ENCODE measurements around the gene CEP152.

The CEP152 gene

DNA sequence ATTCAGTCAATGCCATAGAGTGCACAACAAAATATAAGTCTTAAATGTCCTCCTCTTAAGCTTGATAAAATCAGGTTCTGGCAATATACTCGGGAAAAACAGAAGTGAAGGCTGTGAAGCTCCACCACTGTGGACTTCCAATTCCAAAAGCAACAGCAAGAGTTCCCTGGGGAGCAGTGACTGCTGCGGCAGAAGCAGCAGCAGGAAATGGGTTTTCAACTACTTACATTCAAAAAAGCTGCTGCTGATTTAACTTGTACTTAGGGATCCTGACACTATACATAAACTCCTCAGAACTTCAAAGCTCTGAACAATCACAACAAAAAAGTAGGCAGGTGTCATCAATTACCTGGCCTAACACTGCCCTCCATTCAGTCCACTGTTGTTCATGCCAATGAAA is 4.7 kb downstream of the CEP152 start:
- CTCF ChIA-PET: interaction anchor here (1.0 to 1.2 kb wide), 5 partner anchors 10 to 448 kb away, joined by 3 to 5 read pairs (median 3); no protein-coding TSS in a partner anchor
- no peak overlapping the region for H3K27ac ChIP-seq (ENCODE audit: insufficient read depth in 1 of 2, low read depth in 1 of 2, low read length in 2 of 2, poor library complexity in 1 of 2, severe bottlenecking in 2 of 2)
- WGBS (ENCODE audit: insufficient coverage): 35% methylated on average over 2 of the region's 2 CpGs
- H3K4me3 ChIP-seq (ENCODE audit: control insufficient read depth in 1 of 7, extremely low read depth in 1 of 7, insufficient read depth in 4 of 7, low read depth in 2 of 7, low read length in 6 of 7): no peak overlapping the region
- peaks cover 6 to 18% (median 13%) of the 10 kb centered on the region in 4 experiments for H3K4me1 ChIP-seq (ENCODE audit: control extremely low read depth in 1 of 4, control insufficient read depth in 4 of 4, insufficient read depth in 4 of 4, low read length in 3 of 4)
- H3K27me3 ChIP-seq (replicated peaks in 2 of 5; ENCODE audit: control insufficient read depth in 4 of 5, insufficient read depth in 5 of 5, low read length in 4 of 5): no peaks in the 10 kb centered on the region
- POLR2A ChIA-PET: no interaction called here
- DNase-seq: no peak
- H3K9me3 ChIP-seq (ENCODE audit: control extremely low read depth in 1 of 5, control insufficient read depth in 4 of 5, insufficient read depth in 2 of 5, low read depth in 1 of 5, low read length in 4 of 5): no peaks in the 10 kb centered on the region
- peaks cover 0 to 18% (median 2%) of the 10 kb centered on the region in 4 experiments for H3K36me3 ChIP-seq (ENCODE audit: control insufficient read depth in 4 of 4, insufficient read depth in 4 of 4, low read length in 3 of 4)

- CTCF ChIA-PET: interaction anchor here (1.0 to 1.2 kb wide), 3 partner anchors 168 to 170 kb away, joined by 3 read pairs; no protein-coding TSS in a partner anchor
- H3K36me3 ChIP-seq (ENCODE audit: control insufficient read depth in 4 of 4, insufficient read depth in 4 of 4, low read length in 3 of 4): peaks cover 0 to 18% (median 2%) of the 10 kb centered on the region in 4 experiments
- no peak for DNase-seq
- no peaks in the 10 kb centered on the region for H3K27me3 ChIP-seq (replicated peaks in 2 of 5; ENCODE audit: control insufficient read depth in 4 of 5, insufficient read depth in 5 of 5, low read length in 4 of 5)
- no peaks in the 10 kb centered on the region for H3K9me3 ChIP-seq (ENCODE audit: control extremely low read depth in 1 of 5, control insufficient read depth in 4 of 5, insufficient read depth in 2 of 5, low read depth in 1 of 5, low read length in 4 of 5)
- no peak overlapping the region for H3K4me3 ChIP-seq (ENCODE audit: control insufficient read depth in 1 of 7, extremely low read depth in 1 of 7, insufficient read depth in 4 of 7, low read depth in 2 of 7, low read length in 6 of 7)
- POLR2A ChIA-PET: no interaction called here
- peaks cover 6 to 20% (median 16%) of the 10 kb centered on the region in 4 experiments for H3K4me1 ChIP-seq (ENCODE audit: control extremely low read depth in 1 of 4, control insufficient read depth in 4 of 4, insufficient read depth in 4 of 4, low read length in 3 of 4)
- no CpG with 5 or more reads among the region's 2 CpGs for WGBS (ENCODE audit: insufficient coverage)
- no peak overlapping the region for H3K27ac ChIP-seq (ENCODE audit: insufficient read depth in 1 of 2, low read depth in 1 of 2, low read length in 2 of 2, poor library complexity in 1 of 2, severe bottlenecking in 2 of 2)
Measured at GRCh38 chr15:48805591-48805990, 5.3 kb downstream of the CEP152 start.

GRCh38 chr15:48803877-48804276 is 7.0 kb downstream of the CEP152 start:
- no peak overlapping the region for H3K27ac ChIP-seq (ENCODE audit: insufficient read depth in 1 of 2, low read depth in 1 of 2, low read length in 2 of 2, poor library complexity in 1 of 2, severe bottlenecking in 2 of 2)
- 100% methylated on average over 1 of the region's 2 CpGs for WGBS (ENCODE audit: insufficient coverage)
- H3K4me3 ChIP-seq (ENCODE audit: control insufficient read depth in 1 of 7, extremely low read depth in 1 of 7, insufficient read depth in 4 of 7, low read depth in 2 of 7, low read length in 6 of 7): no peak overlapping the region
- ChIA-PET CTCF (no interaction called here), POLR2A (no interaction called here)
- peaks cover 0 to 18% (median 2%) of the 10 kb centered on the region in 4 experiments for H3K36me3 ChIP-seq (ENCODE audit: control insufficient read depth in 4 of 4, insufficient read depth in 4 of 4, low read length in 3 of 4)
- H3K9me3 ChIP-seq (ENCODE audit: control extremely low read depth in 1 of 5, control insufficient read depth in 4 of 5, insufficient read depth in 2 of 5, low read depth in 1 of 5, low read length in 4 of 5): no peaks in the 10 kb centered on the region
- no peak for DNase-seq
- peaks cover 0 to 10% (median 5%) of the 10 kb centered on the region in 4 experiments for H3K4me1 ChIP-seq (ENCODE audit: control extremely low read depth in 1 of 4, control insufficient read depth in 4 of 4, insufficient read depth in 4 of 4, low read length in 3 of 4)
- no peaks in the 10 kb centered on the region for H3K27me3 ChIP-seq (replicated peaks in 2 of 5; ENCODE audit: control insufficient read depth in 4 of 5, insufficient read depth in 5 of 5, low read length in 4 of 5)

DNA sequence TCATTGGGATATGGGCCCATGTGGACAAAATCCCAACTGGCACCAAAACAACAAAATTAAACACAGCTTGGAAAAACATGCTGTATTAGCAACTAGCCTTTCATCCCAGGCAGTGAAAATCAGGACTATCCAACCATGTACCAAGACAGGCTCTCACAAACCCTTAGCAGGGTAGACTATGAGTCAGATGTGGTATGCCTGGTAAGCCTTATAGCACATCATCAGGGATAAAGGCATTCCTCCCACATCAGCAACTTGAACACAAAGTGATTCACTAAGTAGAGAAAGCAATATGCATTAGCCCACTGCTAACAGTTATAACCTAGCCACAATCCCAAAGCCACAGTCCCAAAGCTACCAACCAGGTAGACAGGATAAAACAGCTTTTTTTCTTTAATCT is 8.0 kb downstream of the CEP152 start:
- CTCF ChIA-PET: interaction anchor here (0.7 to 2.7 kb wide), 3 partner anchors 11 to 39 kb away, joined by 4 to 12 read pairs (median 9); no protein-coding TSS in a partner anchor
- Histone ChIP-seq H3K27ac (ENCODE audit: insufficient read depth in 1 of 2, low read depth in 1 of 2, low read length in 2 of 2, poor library complexity in 1 of 2, severe bottlenecking in 2 of 2) (no peak overlapping the region), H3K4me3 (ENCODE audit: control insufficient read depth in 1 of 7, extremely low read depth in 1 of 7, insufficient read depth in 4 of 7, low read depth in 2 of 7, low read length in 6 of 7) (no peak overlapping the region), H3K4me1 (ENCODE audit: control extremely low read depth in 1 of 4, control insufficient read depth in 4 of 4, insufficient read depth in 4 of 4, low read length in 3 of 4) (peaks cover 0 to 10% (median 5%) of the 10 kb centered on the region in 4 experiments), H3K36me3 (ENCODE audit: control insufficient read depth in 4 of 4, insufficient read depth in 4 of 4, low read length in 3 of 4) (peaks cover 0 to 18% (median 2%) of the 10 kb centered on the region in 4 experiments), H3K27me3 (replicated peaks in 2 of 5; ENCODE audit: control insufficient read depth in 4 of 5, insufficient read depth in 5 of 5, low read length in 4 of 5) (no peaks in the 10 kb centered on the region), H3K9me3 (ENCODE audit: control extremely low read depth in 1 of 5, control insufficient read depth in 4 of 5, insufficient read depth in 2 of 5, low read depth in 1 of 5, low read length in 4 of 5) (no peaks in the 10 kb centered on the region)
- POLR2A ChIA-PET: no interaction called here
- DNase-seq: no peak

DNA sequence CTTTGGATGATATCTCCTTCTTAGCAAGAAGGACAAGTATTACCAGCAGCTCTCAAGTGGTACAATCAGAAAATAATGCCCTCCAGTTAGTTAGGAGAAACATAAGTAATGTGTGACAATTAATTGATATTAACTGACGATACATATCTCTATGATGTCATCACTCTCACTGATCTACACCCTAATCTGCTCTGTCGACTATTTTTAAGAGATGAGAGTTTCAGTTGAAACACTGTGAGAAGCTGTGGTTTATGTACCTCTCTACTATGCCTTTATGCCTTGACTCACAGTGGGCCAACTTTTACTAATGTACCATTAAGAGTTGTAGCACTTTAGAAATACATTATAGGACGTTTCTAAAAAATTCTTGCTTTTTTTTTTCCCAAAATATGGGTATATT is 8.6 kb downstream of the CEP152 start:
- Histone ChIP-seq H3K27me3 (replicated peaks in 2 of 5; ENCODE audit: control insufficient read depth in 4 of 5, insufficient read depth in 5 of 5, low read length in 4 of 5) (no peaks in the 10 kb centered on the region), H3K36me3 (ENCODE audit: control insufficient read depth in 4 of 4, insufficient read depth in 4 of 4, low read length in 3 of 4) (peaks cover 0 to 21% (median 2%) of the 10 kb centered on the region in 4 experiments), H3K4me1 (ENCODE audit: control extremely low read depth in 1 of 4, control insufficient read depth in 4 of 4, insufficient read depth in 4 of 4, low read length in 3 of 4) (peaks cover 4 to 16% (median 7%) of the 10 kb centered on the region in 4 experiments), H3K4me3 (ENCODE audit: control insufficient read depth in 1 of 7, extremely low read depth in 1 of 7, insufficient read depth in 4 of 7, low read depth in 2 of 7, low read length in 6 of 7) (no peak overlapping the region), H3K27ac (ENCODE audit: insufficient read depth in 1 of 2, low read depth in 1 of 2, low read length in 2 of 2, poor library complexity in 1 of 2, severe bottlenecking in 2 of 2) (no peak overlapping the region), H3K9me3 (ENCODE audit: control extremely low read depth in 1 of 5, control insufficient read depth in 4 of 5, insufficient read depth in 2 of 5, low read depth in 1 of 5, low read length in 4 of 5) (no peaks in the 10 kb centered on the region)
- no peak for DNase-seq
- ChIA-PET POLR2A (no interaction called here), CTCF (interaction anchor here (0.7 to 2.7 kb wide), 7 partner anchors 9 to 466 kb away, joined by 3 to 12 read pairs (median 4); partner anchors contain the start of gene CEP152)
- no CpG with 5 or more reads among the region's 3 CpGs for WGBS (ENCODE audit: insufficient coverage)

DNA sequence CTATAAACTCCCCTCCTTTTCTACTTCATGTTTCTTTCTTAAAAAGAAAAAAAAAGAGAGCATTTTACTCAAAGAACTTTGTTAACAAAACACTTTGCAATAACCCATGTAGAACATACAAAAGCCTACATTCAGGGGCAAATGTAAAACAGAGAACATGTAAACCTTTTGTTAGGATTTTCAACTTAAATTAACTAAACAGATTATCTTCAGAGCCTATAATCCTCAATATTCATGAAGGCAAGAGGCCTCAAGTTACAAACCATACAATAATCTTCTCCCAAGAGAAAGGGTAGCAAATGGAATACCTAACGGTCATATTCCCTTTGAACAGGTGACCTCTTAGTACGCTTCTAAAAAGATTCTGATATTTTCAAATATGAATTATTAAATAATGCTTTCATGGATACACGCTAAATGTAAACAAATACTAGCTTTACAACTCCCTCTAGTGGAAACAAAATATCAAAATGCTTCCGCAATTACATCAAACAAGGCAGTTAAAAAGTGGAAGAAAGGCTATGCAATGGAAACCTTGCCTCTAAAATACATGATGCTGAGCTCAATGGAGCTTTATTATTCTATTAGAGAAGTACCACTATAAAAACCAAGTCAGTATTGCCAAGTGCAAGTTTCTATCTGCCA is 9.9 kb downstream of the CEP152 start:
- Histone ChIP-seq H3K36me3 (ENCODE audit: control insufficient read depth in 4 of 4, insufficient read depth in 4 of 4, low read length in 3 of 4) (peaks cover 0 to 29% (median 4%) of the 10 kb centered on the region in 4 experiments), H3K9me3 (ENCODE audit: control extremely low read depth in 1 of 5, control insufficient read depth in 4 of 5, insufficient read depth in 2 of 5, low read depth in 1 of 5, low read length in 4 of 5) (no peaks in the 10 kb centered on the region), H3K4me1 (ENCODE audit: control extremely low read depth in 1 of 4, control insufficient read depth in 4 of 4, insufficient read depth in 4 of 4, low read length in 3 of 4) (peaks cover 5 to 22% (median 7%) of the 10 kb centered on the region in 4 experiments), H3K27ac (ENCODE audit: insufficient read depth in 1 of 2, low read depth in 1 of 2, low read length in 2 of 2, poor library complexity in 1 of 2, severe bottlenecking in 2 of 2) (peak overlapping the region; percentile 69 to 84), H3K4me3 (ENCODE audit: control insufficient read depth in 1 of 7, extremely low read depth in 1 of 7, insufficient read depth in 4 of 7, low read depth in 2 of 7, low read length in 6 of 7) (peak overlapping the region in 2 of 7 experiments; percentile 33 to 52), H3K27me3 (replicated peaks in 2 of 5; ENCODE audit: control insufficient read depth in 4 of 5, insufficient read depth in 5 of 5, low read length in 4 of 5) (no peaks in the 10 kb centered on the region)
- CTCF ChIA-PET: interaction anchor here (0.8 to 2.7 kb wide), 8 partner anchors 8 to 464 kb away, joined by 3 to 12 read pairs (median 5); partner anchors contain the start of gene CEP152
- DNase-seq: peak; percentile 65 to 80 (median 76)
- POLR2A ChIA-PET: no interaction called here
- WGBS (ENCODE audit: insufficient coverage): no CpG with 5 or more reads among the region's 4 CpGs

DNA sequence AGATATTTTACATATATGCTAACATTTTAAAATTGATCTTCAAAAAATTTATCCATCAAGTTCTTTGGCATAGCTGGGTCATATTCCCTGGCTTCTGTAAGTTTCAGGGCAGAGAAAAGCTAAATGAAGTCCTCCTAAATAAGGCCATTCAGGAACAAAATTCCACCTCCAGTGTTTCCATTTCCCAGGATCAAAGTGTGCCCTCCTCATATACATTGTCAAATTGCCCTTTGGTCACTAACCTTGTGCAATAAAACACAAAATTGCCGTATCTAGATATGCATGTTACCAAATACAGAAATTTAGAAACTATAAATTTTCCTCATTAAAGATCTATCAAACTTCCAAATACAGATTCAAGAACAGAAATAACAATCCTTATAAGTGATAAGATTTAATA is 10.6 kb downstream of the CEP152 start:
- peak overlapping the region in 1 of 2 experiments; percentile 84 for H3K27ac ChIP-seq (ENCODE audit: insufficient read depth in 1 of 2, low read depth in 1 of 2, low read length in 2 of 2, poor library complexity in 1 of 2, severe bottlenecking in 2 of 2)
- H3K9me3 ChIP-seq (ENCODE audit: control extremely low read depth in 1 of 5, control insufficient read depth in 4 of 5, insufficient read depth in 2 of 5, low read depth in 1 of 5, low read length in 4 of 5): no peaks in the 10 kb centered on the region
- CTCF ChIA-PET: interaction anchor here (1.3 kb wide), 1 partner anchor 10 kb away, joined by 3 read pairs; no protein-coding TSS in a partner anchor
- no peak for DNase-seq
- no peaks in the 10 kb centered on the region for H3K27me3 ChIP-seq (replicated peaks in 2 of 5; ENCODE audit: control insufficient read depth in 4 of 5, insufficient read depth in 5 of 5, low read length in 4 of 5)
- H3K4me3 ChIP-seq (ENCODE audit: control insufficient read depth in 1 of 7, extremely low read depth in 1 of 7, insufficient read depth in 4 of 7, low read depth in 2 of 7, low read length in 6 of 7): peak overlapping the region in 1 of 7 experiments; percentile 52
- 100% methylated on average over 1 of the region's 1 CpG for WGBS (ENCODE audit: insufficient coverage)
- POLR2A ChIA-PET: no interaction called here
- peaks cover 5 to 22% (median 7%) of the 10 kb centered on the region in 4 experiments for H3K4me1 ChIP-seq (ENCODE audit: control extremely low read depth in 1 of 4, control insufficient read depth in 4 of 4, insufficient read depth in 4 of 4, low read length in 3 of 4)
- H3K36me3 ChIP-seq (ENCODE audit: control insufficient read depth in 4 of 4, insufficient read depth in 4 of 4, low read length in 3 of 4): peaks cover 0 to 31% (median 5%) of the 10 kb centered on the region in 4 experiments
